HCT116 (cell line): ENCODE data around the gene PCCA. TPM values are rescaled to one million over a fixed set of nuclear protein-coding genes. Genes with fewer than 3 reads are reported as not detected.

Experiments used
- ATAC-seq: fragments of 200-7000 bp; cut with Tn5 transposase; 2 replicates; pipeline ENCODE4 v1.9.1; 2020; ENCODE audit warnings: mild to moderate bottlenecking, moderate library complexity
- BruUV-seq: library from RNA; stranded (reverse); fragments of 400-500 nt; replicated peaks from 2 replicates; lab custom pipeline; 2021; lab: Mats Ljungman, UMichigan
- CTCF ChIA-PET: fragments of 300-600 bp; sonication (Branson Sonifier 250); formaldehyde crosslinking; loops from one replicate; lab custom pipeline; 2021; ENCODE audit warnings: antibody characterized with exemption; lab: Charles Lee
- POLR2A ChIA-PET: fragments of 300-600, 350-600 bp; sonication (Branson Sonifier 250); formaldehyde crosslinking; loops from one replicate; lab custom pipeline; 2021; ENCODE audit warnings: antibody characterized with exemption; lab: Charles Lee
- RAD21 ChIA-PET, 2 experiments: fragments of 300-600 bp; sonication (Branson Sonifier 250); formaldehyde crosslinking; loops; one replicate each; lab custom pipeline; 2023; ENCODE audit warnings: low total read pairs in 2 of 2; ENCODE audit not compliant: uncharacterized antibody in 2 of 2, unreplicated experiment in 2 of 2, low non-redundant PET in 1 of 2; lab: Charles Lee
- DNase-seq: peaks from one replicate; pipeline ENCODE4 v3.0.0-alpha.2; 2010; ENCODE audit warnings: low read depth, low spot score
- H2AFZ ChIP-seq: fragments of 200-600 bp; shearing (Covaris generic), sonication (generic); 2 replicates; pipeline ENCODE4 v1.6.1; 2017; ENCODE audit warnings: low read depth, mixed run types, mixed read lengths, antibody characterized with exemption, low read length; ENCODE audit not compliant: poor library complexity, severe bottlenecking
- H3K27ac ChIP-seq: 2 replicates; pipeline ENCODE4 v1.5.1; 2012; ENCODE audit warnings: low read depth, low read length
- H3K27me3 ChIP-seq: fragments of 200-600 bp; sonication (generic); 2 replicates; pipeline ENCODE4 v1.6.1; 2016; ENCODE audit warnings: mixed run types, low read length, mixed read lengths; ENCODE audit not compliant: insufficient read depth
- H3K36me3 ChIP-seq, 2 experiments: fragments of 200-500 bp in 1 of 2; fragments of 200-600 bp in 1 of 2; sonication (Bioruptor generic) in 1 of 2; sonication (generic) in 1 of 2; 2 replicates each; pipeline versions ENCODE4 v1.5.1 to v1.6.1; 2014 to 2016; ENCODE audit warnings: low read length in 2 of 2, inconsistent platforms in 1 of 2, mixed read lengths in 1 of 2, mixed run types in 1 of 2; ENCODE audit not compliant: insufficient read depth in 2 of 2, control insufficient read depth in 1 of 2
- H3K4me1 ChIP-seq, 2 experiments: fragments of 200-600 bp in 1 of 2; sonication (generic) in 1 of 2; 2 replicates each; pipeline versions ENCODE4 v1.5.1 to v1.6.1; 2012 to 2017; ENCODE audit warnings: low read length in 2 of 2, inconsistent platforms in 1 of 2, mild to moderate bottlenecking in 1 of 2, mixed read lengths in 1 of 2, mixed run types in 1 of 2, moderate library complexity in 1 of 2; ENCODE audit not compliant: insufficient read depth in 2 of 2, control insufficient read depth in 1 of 2
- H3K4me2 ChIP-seq: fragments of 200-600 bp; sonication (generic); 2 replicates; pipeline ENCODE4 v1.6.1; 2017; ENCODE audit warnings: mixed run types, low read length, mixed read lengths
- H3K4me3 ChIP-seq, 2 experiments: fragments of 200-600 bp in 1 of 2; sonication (generic) in 1 of 2; replicated peaks in 1 of 2; 2 replicates each; pipeline ENCODE4 v1.5.1; 2011 to 2016; ENCODE audit warnings: low read length in 2 of 2, control low read depth in 1 of 2, low read depth in 1 of 2, mild to moderate bottlenecking in 1 of 2, mixed read lengths in 1 of 2, mixed run types in 1 of 2
- H3K79me2 ChIP-seq: fragments of 200-600 bp; sonication (generic); 2 replicates; pipeline ENCODE4 v1.6.1; 2017; ENCODE audit warnings: mild to moderate bottlenecking, mixed run types, low read length, moderate library complexity, mixed read lengths; ENCODE audit not compliant: insufficient read depth
- H3K9ac ChIP-seq: fragments of 200-600 bp; sonication (generic); 2 replicates; pipeline ENCODE4 v1.6.1; 2016; ENCODE audit warnings: low read length, mixed read lengths
- H3K9me2 ChIP-seq: fragments of 200-600 bp; sonication (generic), shearing (Covaris generic); 2 replicates; pipeline ENCODE4 v1.6.1; 2017; ENCODE audit warnings: mixed run types, mild to moderate bottlenecking, moderate library complexity; ENCODE audit not compliant: insufficient read depth
- H3K9me3 ChIP-seq, 2 experiments: fragments of 200-500 bp in 1 of 2; fragments of 200-600 bp in 1 of 2; sonication (Bioruptor generic) in 1 of 2; sonication (generic) in 1 of 2; 2 replicates each; pipeline ENCODE4 v1.6.1; 2014 to 2017; ENCODE audit warnings: low read length in 2 of 2, mixed read lengths in 2 of 2, inconsistent platforms in 1 of 2, low read depth in 1 of 2, mild to moderate bottlenecking in 1 of 2, mixed run types in 1 of 2, moderate library complexity in 1 of 2; ENCODE audit not compliant: control insufficient read depth in 1 of 2, insufficient read depth in 1 of 2
- H4K20me1 ChIP-seq: fragments of 200-600 bp; sonication (generic), shearing (Covaris generic); 2 replicates; pipeline ENCODE4 v1.6.1; 2017; ENCODE audit warnings: mixed run types, mild to moderate bottlenecking, moderate library complexity; ENCODE audit not compliant: insufficient read depth
- ATF3 ChIP-seq: IDR thresholded peaks from 2 replicates; pipeline ENCODE4 v1.6.1; 2012
- CEBPB ChIP-seq: IDR thresholded peaks from 2 replicates; pipeline ENCODE4 v1.6.1; 2012; ENCODE audit warnings: low read depth
- EGR1 ChIP-seq: IDR thresholded peaks from 2 replicates; pipeline ENCODE4 v1.6.1; 2012; ENCODE audit warnings: low read depth
- ELF1 ChIP-seq: IDR thresholded peaks from 2 replicates; pipeline ENCODE4 v1.6.1; 2012; ENCODE audit warnings: low read depth, borderline replicate concordance
- EZH2phosphoT487 ChIP-seq: fragments of 200-600 bp; IDR thresholded peaks from 2 replicates; pipeline ENCODE4 v1.6.1; 2018; ENCODE audit warnings: antibody characterized with exemption, borderline replicate concordance
- FOSL1 ChIP-seq: IDR thresholded peaks from 2 replicates; pipeline ENCODE4 v1.6.1; 2012; ENCODE audit warnings: low read depth
- JUND ChIP-seq: IDR thresholded peaks from 2 replicates; pipeline ENCODE4 v1.6.1; 2012
- POLR2AphosphoS5 ChIP-seq: IDR thresholded peaks from 2 replicates; pipeline ENCODE4 v1.6.1; 2011; ENCODE audit warnings: mild to moderate bottlenecking, low read depth, low read length, moderate library complexity
- RAD21 ChIP-seq: IDR thresholded peaks from 2 replicates; pipeline ENCODE4 v1.6.1; 2012; ENCODE audit warnings: low read depth, mild to moderate bottlenecking
- SIN3A ChIP-seq: IDR thresholded peaks from 2 replicates; pipeline ENCODE4 v1.6.1; 2012; ENCODE audit warnings: low read depth
- SP1 ChIP-seq: IDR thresholded peaks from 2 replicates; pipeline ENCODE4 v1.6.1; 2012; ENCODE audit warnings: low read depth
- SRF ChIP-seq: IDR thresholded peaks from 2 replicates; pipeline ENCODE4 v1.6.1; 2012; ENCODE audit warnings: low read depth
- YY1 ChIP-seq: IDR thresholded peaks from 2 replicates; pipeline ENCODE4 v1.6.1; 2011; ENCODE audit warnings: low read length, low read depth, moderate library complexity, mild to moderate bottlenecking; ENCODE audit not compliant: insufficient replicate concordance; ENCODE audit errors: extremely low read depth
- ZFX ChIP-seq: fragments of 450-650 bp; IDR thresholded peaks from 2 replicates; pipeline ENCODE4 v1.6.1; 2017
- ZNF274 ChIP-seq: fragments of 200-500 bp; sonication (Bioruptor generic); IDR thresholded peaks from 2 replicates; pipeline ENCODE4 v1.6.1; 2014; ENCODE audit warnings: mild to moderate bottlenecking, low read depth, low read length, inconsistent platforms
- intact Hi-C: fragments of 100-400 bp; cut with micrococcal nuclease; formaldehyde crosslinking; loops from 2 replicates; pipeline ENCODE4 v1.10.0; 2022
- total RNA-seq: library from RNA; stranded (reverse); gene quantifications from one replicate; pipeline ENCODE4 v1.2.1, GENCODE V29; 2021; ENCODE audit not compliant: unreplicated experiment
- TF ChIP-seq, protein P1 (sequence below): IDR thresholded peaks from 2 replicates; pipeline ENCODE4 v1.6.1; 2012
- TF ChIP-seq, protein P2 (sequence below): IDR thresholded peaks from 2 replicates; pipeline ENCODE4 v1.6.1; 2011; ENCODE audit warnings: mild to moderate bottlenecking, low read length, moderate library complexity; ENCODE audit not compliant: insufficient replicate concordance; ENCODE audit errors: extremely low read depth
- TF ChIP-seq, protein P3 (sequence below), 3 experiments: fragments of 200-600 bp in 1 of 3; sonication (generic) in 1 of 3; IDR thresholded peaks in 2 of 3; conservative IDR thresholded peaks in 1 of 3; 2 replicates each; pipeline ENCODE4 v1.5.1; 2012 to 2017; ENCODE audit warnings: low read depth in 2 of 3, low read length in 2 of 3, antibody characterized with exemption in 1 of 3, borderline replicate concordance in 1 of 3, control low read depth in 1 of 3, mild to moderate bottlenecking in 1 of 3, mixed read lengths in 1 of 3, mixed run types in 1 of 3, moderate library complexity in 1 of 3; ENCODE audit not compliant: insufficient read depth in 1 of 3

Gene PCCA
- total RNA-seq, 1 experiment from 2014 or later, result 23.0 TPM

DNA sequence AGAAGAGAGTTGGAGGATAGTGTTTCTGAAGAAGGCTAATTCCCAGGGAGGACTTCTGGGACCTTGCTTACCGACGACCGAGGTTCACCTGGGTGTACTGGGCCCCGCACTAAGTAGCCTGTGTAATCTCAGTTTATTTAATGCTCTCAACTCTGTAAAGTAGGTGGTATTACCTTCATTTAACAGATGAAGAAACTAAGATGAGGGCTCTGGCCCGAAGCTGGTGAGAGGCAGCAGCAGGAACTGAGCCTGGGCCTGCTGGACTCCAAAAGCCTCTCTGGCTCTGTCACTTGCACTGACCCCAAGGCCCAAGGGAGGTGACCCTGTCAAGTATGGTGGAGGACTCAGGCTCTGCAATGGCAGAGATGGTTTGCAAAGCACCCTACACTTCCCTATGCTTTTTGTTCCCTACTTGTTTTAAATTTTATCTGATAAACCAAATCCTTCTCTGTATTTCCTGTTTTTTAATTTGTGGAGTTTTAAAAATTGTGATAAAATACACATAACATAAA is 449.1 kb downstream of the PCCA start:
- POLR2A ChIA-PET, result no interaction called here
- CTCF ChIA-PET, result no interaction called here
- RAD21 ChIA-PET, result no interaction called here
- Histone ChIP-seq H4K20me1 (no peaks in the 10 kb centered on the region), H3K4me1 (no peaks in the 10 kb centered on the region), H3K9me2 (no peaks in the 10 kb centered on the region), H3K36me3 (no peaks in the 10 kb centered on the region), H3K79me2 (no peaks in the 10 kb centered on the region), H3K9me3 (no peaks in the 10 kb centered on the region), H3K27ac (no peak overlapping the region), H2AFZ (no peak overlapping the region), H3K27me3 (no peaks in the 10 kb centered on the region), H3K4me3 (no peak overlapping the region), H3K4me2 (no peak overlapping the region), H3K9ac (no peak overlapping the region)
- TF ChIP-seq ATF3, result no peak
- no peak for TF ChIP-seq JUND
- no peak for TF ChIP-seq POLR2AphosphoS5
- no peak for TF ChIP-seq EZH2phosphoT487
- TF ChIP-seq SP1, result no peak
- no peak for TF ChIP-seq CEBPB
- TF ChIP-seq, protein P1, sequence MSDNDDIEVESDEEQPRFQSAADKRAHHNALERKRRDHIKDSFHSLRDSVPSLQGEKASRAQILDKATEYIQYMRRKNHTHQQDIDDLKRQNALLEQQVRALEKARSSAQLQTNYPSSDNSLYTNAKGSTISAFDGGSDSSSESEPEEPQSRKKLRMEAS, result no peak
- no peak for TF ChIP-seq RAD21
- TF ChIP-seq, protein P2, sequence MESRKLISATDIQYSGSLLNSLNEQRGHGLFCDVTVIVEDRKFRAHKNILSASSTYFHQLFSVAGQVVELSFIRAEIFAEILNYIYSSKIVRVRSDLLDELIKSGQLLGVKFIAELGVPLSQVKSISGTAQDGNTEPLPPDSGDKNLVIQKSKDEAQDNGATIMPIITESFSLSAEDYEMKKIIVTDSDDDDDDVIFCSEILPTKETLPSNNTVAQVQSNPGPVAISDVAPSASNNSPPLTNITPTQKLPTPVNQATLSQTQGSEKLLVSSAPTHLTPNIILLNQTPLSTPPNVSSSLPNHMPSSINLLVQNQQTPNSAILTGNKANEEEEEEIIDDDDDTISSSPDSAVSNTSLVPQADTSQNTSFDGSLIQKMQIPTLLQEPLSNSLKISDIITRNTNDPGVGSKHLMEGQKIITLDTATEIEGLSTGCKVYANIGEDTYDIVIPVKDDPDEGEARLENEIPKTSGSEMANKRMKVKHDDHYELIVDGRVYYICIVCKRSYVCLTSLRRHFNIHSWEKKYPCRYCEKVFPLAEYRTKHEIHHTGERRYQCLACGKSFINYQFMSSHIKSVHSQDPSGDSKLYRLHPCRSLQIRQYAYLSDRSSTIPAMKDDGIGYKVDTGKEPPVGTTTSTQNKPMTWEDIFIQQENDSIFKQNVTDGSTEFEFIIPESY, result no peak
- TF ChIP-seq, protein P3, sequence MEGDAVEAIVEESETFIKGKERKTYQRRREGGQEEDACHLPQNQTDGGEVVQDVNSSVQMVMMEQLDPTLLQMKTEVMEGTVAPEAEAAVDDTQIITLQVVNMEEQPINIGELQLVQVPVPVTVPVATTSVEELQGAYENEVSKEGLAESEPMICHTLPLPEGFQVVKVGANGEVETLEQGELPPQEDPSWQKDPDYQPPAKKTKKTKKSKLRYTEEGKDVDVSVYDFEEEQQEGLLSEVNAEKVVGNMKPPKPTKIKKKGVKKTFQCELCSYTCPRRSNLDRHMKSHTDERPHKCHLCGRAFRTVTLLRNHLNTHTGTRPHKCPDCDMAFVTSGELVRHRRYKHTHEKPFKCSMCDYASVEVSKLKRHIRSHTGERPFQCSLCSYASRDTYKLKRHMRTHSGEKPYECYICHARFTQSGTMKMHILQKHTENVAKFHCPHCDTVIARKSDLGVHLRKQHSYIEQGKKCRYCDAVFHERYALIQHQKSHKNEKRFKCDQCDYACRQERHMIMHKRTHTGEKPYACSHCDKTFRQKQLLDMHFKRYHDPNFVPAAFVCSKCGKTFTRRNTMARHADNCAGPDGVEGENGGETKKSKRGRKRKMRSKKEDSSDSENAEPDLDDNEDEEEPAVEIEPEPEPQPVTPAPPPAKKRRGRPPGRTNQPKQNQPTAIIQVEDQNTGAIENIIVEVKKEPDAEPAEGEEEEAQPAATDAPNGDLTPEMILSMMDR (IDR thresholded peaks at IDR 0.05 in 2 of 3, conservative IDR thresholded peaks at IDR 0.05 in 1 of 3; ENCODE audit: borderline replicate concordance in 1 of 3, insufficient read depth in 1 of 3, low read depth in 2 of 3, low read length in 2 of 3), result no peak
- TF ChIP-seq ZFX, result no peak
- no peak for TF ChIP-seq ZNF274
- no peak for TF ChIP-seq SRF
- TF ChIP-seq ELF1, result no peak
- TF ChIP-seq YY1, result no peak
- TF ChIP-seq FOSL1, result no peak
- TF ChIP-seq EGR1, result no peak
- no peak for TF ChIP-seq SIN3A
- ATAC-seq (no peak), DNase-seq (no peak)
- intact Hi-C loops, result no loop called here
- no TSS peak for BruUV-seq
